ENCODE measurements around the gene EXTL1.

EXTL1 gene

GRCh38 chr1:26036756-26037281 is 15.2 kb downstream of the EXTL1 start:
- DNase-seq: peak in 1 of 10 donors; percentile 70
- intact Hi-C loops (cut with DNase I): loop anchor here (1.0 to 5.0 kb wide), 3 partner anchors 65 to 125 kb away; no protein-coding TSS in a partner anchor

DNA sequence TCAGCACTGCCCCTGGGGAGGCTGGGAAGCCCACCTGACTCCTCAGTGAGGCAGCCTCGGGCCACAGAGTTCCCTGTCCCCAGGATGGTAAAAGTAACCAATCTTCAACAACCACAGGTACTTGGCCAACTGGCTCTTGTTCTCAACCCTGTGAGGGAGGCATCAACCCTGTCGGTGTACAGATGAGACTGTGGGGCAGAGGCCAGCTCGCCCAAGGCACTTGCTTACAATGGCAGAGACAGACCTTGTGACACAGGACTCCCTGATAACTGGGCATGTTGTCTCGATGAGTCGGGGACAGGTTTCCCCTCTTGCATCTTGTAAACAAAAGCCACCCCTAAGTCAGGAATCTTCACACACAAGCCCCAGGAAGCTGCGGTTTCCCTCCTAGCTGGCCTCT is 16.3 kb downstream of the EXTL1 start:
- intact Hi-C loops (cut with DNase I): loop anchor here (5.0 kb wide), 2 partner anchors 64 to 124 kb away; no protein-coding TSS in a partner anchor
- DNase-seq: peak in 1 of 10 donors; percentile 39

DNA sequence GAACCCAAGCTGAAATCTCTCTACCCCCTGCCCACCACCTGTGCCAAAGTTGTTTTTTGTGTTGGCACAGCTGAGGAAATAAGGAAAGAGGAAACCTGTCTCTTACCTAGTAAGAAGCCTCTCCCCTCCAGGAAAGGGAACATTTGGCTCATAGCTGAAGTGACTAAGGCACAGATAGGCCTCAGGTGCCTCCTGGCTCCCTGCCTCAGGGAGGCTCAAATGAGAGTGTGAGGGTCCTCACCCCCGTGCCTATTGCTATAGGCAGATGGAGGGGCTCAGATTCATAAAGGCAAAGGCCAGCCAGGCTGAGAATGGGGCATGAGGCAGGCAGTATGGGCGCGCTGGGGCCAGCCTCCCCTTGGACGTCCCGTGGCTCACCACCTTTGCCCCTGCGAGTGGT is 16.9 kb downstream of the EXTL1 start:
- DNase-seq: peak in 1 of 10 donors; percentile 33
- intact Hi-C loops (cut with DNase I): loop anchor here (5.0 kb wide), 2 partner anchors 64 to 124 kb away; no protein-coding TSS in a partner anchor

GRCh38 chr1:26038904-26039303 is 17.3 kb downstream of the EXTL1 start:
- intact Hi-C loops (cut with DNase I): loop anchor here (5.0 kb wide), 2 partner anchors 63 to 123 kb away; no protein-coding TSS in a partner anchor
- DNase-seq: peak in 1 of 10 donors; percentile 73

DNA sequence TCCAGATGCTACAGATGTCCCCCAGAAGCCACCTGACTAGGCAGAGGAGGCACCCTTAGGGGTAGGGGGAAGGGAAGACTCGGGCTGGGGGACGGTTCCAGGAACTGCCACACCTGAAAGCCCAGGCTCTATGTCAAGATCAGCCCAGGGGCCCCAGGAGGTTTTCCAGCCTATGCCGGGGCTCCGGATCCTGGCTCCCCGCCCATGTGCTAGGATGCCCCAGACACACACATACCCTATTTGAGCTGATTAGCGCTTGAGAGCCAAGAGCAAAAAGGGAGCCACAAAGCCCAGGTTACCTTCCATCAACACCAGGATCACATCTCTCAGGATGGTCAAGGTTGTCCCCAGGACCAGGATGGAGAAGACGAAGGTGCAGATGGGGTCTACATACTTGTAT is 19.8 kb downstream of the EXTL1 start:
- DNase-seq: peak in 1 of 10 donors; percentile 61
- intact Hi-C loops (cut with DNase I): no loop called here

DNA sequence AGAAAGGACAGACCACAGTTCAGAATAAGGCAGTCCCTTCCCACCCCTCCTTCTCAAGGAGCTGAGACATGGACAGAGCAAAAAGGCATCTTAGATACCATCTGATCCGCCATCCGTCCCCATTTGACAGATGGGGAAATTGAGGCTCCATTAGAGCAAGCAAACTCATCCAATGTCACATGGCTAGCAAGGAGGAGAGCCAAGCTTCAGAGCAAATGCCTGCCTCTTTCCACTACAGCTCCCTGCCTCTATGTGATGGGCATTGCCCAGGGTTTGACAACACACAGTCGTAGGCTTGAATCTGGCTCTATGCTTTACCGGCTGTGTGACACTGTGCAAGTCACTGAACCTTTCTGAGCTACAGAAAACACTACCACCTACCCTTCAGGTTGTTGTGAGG is 20.4 kb downstream of the EXTL1 start:
- intact Hi-C loops (cut with DNase I): no loop called here
- no peak for DNase-seq

GRCh38 chr1:26043765-26044164 is 22.2 kb downstream of the EXTL1 start:
- intact Hi-C loops (cut with DNase I): no loop called here
- peak in 1 of 10 donors; percentile 49 for DNase-seq

- DNase-seq: peak in 1 of 10 donors; percentile 44
- intact Hi-C loops (cut with DNase I): no loop called here
Measured at GRCh38 chr1:26044414-26044813, 22.8 kb downstream of the EXTL1 start.

- peak in 2 of 10 donors; percentile 6 to 64 for DNase-seq
- intact Hi-C loops (cut with DNase I): loop anchor here (5.0 kb wide), 1 partner anchor 532 kb away; no protein-coding TSS in a partner anchor
Measured at GRCh38 chr1:26044971-26045721, 23.6 kb downstream of the EXTL1 start.

DNA sequence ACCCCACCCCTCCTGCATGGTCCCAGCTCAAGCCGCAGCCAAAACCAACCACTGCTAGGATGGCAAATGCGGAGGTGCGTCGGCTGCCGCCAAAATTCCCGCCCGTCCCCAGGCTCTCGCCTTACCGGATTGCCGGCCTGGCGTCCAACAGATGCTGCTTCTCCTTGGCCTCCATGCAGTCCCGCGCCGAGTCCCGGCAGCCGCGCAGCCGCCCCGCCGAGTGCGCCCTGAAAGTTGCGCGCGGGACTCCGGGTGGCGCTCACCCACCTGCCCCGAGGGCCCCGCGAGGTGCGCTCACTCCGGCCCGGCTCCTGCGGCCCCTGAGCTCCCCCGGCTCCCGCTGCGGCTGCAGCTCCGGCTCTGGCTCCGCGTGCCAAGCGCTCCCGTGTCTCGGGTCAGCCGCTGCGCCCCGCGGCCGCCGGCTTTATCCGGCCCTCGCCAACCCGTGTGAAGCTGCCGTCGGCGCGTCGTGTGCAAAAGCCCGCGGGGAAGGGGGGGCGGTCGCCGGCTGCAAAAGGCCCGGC is 24.2 kb downstream of the EXTL1 start, which contains the start of gene SLC30A2:
SLC30A2 (minus strand) TSS at position 397 of the 524 bp plus-strand sequence; CDS start at position 175, 222 bp downstream.
- intact Hi-C loops (cut with DNase I): loop anchor here (5.0 kb wide), 1 partner anchor 532 kb away; no protein-coding TSS in a partner anchor
- peak in 2 of 10 donors; percentile 57 to 67 for DNase-seq

GRCh38 chr1:26046246-26047095 is 24.9 kb downstream of the EXTL1 start:
- intact Hi-C loops (cut with DNase I): loop anchor here (5.0 kb wide), 1 partner anchor 531 kb away; no protein-coding TSS in a partner anchor
- peak in 1 of 10 donors; percentile 61 for DNase-seq

DNA sequence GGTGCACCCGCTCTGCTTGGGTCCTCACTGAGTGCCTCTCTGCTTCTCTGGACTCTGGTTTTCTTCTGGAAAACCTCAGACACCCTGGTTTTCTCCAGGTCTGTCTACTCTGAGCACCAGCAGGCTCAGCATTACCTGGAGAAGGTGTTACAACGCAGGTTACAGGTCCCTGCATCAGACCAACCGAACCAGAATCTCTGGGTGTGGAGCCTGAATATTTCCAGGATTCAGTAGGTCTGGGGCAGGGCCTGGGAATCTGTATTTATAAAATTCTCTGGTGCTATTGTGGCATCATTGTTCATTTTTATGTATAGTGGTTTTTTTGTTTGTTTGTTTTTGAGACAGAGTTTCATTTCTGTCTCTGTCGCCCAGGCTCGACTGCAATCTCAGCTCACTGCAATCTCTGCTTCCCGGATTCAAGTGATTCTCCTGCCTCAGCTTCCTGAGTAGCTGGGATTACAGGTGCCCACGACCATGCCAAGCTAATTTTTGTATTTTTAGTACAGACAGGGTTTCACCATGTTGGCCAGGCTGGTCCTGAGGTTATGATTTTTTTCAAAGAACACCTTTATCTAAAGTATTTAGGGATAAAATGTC is 25.8 kb downstream of the EXTL1 start:
- intact Hi-C loops (cut with DNase I): loop anchor here (5.0 kb wide), 1 partner anchor 530 kb away; no protein-coding TSS in a partner anchor
- DNase-seq: no peak

DNA sequence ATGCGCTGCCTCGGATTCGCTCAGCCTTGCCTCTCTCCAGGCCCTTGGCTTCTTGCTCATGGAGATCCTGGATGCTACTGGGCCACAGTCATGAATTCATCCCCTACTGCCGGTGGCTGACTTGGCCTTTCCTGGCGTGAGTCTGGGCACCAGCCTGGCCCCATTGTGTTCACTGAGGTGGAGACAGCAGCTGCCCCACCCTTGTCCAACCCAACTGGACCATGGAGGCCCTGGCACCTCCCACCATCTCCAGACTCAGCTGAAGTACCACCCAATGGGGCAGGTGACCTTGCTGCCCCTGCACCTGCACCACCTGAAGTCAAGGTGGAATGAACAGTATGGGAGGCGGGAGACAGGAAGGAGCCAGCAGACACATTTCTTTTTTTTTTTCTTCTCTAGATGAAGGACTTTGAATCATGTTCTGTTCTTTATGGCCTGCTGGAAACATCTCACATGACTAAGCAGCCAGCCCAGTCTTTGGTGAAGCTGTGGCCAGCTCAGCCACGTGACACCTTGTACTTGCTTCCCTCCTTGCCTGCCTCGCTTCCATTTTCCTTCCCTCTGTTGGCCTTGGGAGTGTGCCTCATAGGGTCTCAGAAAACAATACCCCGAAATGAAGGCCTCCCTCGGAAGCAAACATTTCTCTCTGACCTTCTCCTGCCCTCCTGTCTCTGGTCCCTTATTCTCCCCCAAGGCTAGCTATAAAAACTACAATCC is 28.1 kb downstream of the EXTL1 start:
- intact Hi-C loops (cut with DNase I): loop anchor here (5.0 kb wide), 1 partner anchor 528 kb away; no protein-coding TSS in a partner anchor
- DNase-seq: no peak

- intact Hi-C loops (cut with DNase I): no loop called here
- DNase-seq: no peak
Measured at GRCh38 chr1:26050248-26050640, 28.7 kb downstream of the EXTL1 start.

DNA sequence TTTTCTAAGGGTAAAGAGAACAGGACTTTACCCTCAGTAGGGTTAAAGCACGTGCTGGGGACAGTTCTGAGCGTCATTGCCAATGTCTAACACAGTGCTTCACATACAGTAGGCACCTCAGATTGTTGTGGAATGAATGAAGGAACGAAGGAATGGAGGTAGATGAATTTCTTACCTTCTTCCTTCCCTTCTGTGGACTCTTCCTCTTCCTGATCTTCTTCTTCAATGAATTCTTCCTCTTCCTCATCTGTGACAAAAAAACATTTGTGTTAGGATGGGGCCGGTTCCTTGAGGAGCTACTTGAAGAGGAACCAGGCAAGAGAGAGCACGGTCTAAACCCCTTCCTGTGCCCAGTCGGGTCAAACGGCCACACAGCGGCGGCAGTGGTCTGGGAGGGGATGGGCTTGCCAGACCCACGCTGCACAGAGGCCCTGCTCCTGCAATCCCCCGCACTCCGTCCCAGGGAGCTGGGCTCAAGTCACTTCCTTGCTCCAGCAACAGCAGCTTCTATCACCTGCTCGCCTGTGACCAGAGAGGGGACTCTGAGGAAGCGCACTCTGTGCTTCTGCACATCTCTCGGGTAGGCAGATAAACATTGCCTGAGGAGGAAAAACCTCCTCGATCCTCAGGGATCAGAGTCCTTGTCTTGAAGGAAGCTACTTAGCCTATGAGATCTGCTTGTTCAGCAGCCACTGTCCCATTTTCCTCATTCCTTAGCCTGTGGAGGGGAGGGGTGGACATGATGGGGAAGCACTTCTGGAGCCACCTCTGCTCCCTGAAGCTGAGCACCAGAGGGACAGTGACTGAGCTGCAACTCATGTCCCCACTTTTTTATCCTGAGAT is 32.4 kb downstream of the EXTL1 start:
- intact Hi-C loops (cut with DNase I): no loop called here
- DNase-seq: no peak

- no peak for DNase-seq
- intact Hi-C loops (cut with DNase I): no loop called here
Measured at GRCh38 chr1:26055041-26055440, 33.5 kb downstream of the EXTL1 start.

DNA sequence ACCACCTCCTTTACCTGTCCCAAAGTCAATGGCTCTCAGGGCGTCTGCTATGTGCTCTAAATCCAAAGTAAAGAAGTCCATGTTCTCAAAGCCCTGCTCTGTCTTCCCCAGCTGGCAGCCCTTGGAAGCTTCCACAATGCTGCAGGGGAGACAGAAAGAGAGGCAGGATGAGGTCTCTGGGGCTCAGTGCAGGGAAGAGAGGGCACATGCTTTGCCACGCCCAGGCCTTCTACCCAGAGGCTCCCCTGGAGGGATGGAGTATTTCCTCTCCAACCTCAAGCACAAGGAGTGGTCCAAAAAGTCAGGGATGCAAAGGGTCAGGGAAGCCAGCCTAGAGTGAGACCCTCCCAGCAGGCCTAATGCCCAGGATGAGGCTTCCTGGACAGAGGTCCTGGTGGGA is 35.6 kb downstream of the EXTL1 start:
- DNase-seq: no peak
- intact Hi-C loops (cut with DNase I): no loop called here

- DNase-seq: no peak
- intact Hi-C loops (cut with DNase I): no loop called here
Measured at GRCh38 chr1:26058052-26058595, 36.5 kb downstream of the EXTL1 start.

Data from posterior cingulate gyrus (tissue), 11 donors.